HEK293 (cell line): Measurements from ENCODE around the gene CYP27B1.

Experiments used
- CTCF ChIA-PET: fragments of 350-600 bp; formaldehyde crosslinking; extraction: SDS; loops from one replicate; lab custom pipeline; 2021; ENCODE audit warnings: antibody characterized with exemption; lab: Yijun Ruan, JAX
- POLR2A ChIA-PET: fragments of 300-600 bp; formaldehyde crosslinking; extraction: SDS; loops from one replicate; lab custom pipeline; 2020; ENCODE audit warnings: antibody characterized with exemption, inconsistent platforms; lab: Yijun Ruan, JAX
- H3K27ac ChIP-seq: fragments of 200-500 bp; sonication (Bioruptor generic); 2 replicates; pipeline ENCODE4 v1.5.1; 2014; ENCODE audit warnings: low read depth, low read length, control low read depth, inconsistent platforms; ENCODE audit errors: extremely low read depth
- H3K36me3 ChIP-seq, 2 experiments: fragments of 200-500 bp in 1 of 2; sonication (Bioruptor generic) in 1 of 2; 1 replicate in 1 of 2; 2 replicates in 1 of 2; pipeline ENCODE4 v1.5.1; 2014 to 2017; ENCODE audit warnings: inconsistent platforms in 2 of 2, low read length in 2 of 2; ENCODE audit not compliant: control insufficient read depth in 2 of 2, insufficient read depth in 1 of 2
- H3K4me1 ChIP-seq: fragments of 200-500 bp; sonication (Bioruptor generic); 2 replicates; pipeline ENCODE4 v1.5.1; 2014; ENCODE audit warnings: mild to moderate bottlenecking, low read length, inconsistent platforms; ENCODE audit not compliant: control insufficient read depth, insufficient read depth
- H3K4me3 ChIP-seq: 2 replicates; pipeline ENCODE4 v1.5.1; 2011; ENCODE audit warnings: low read depth, mild to moderate bottlenecking, control low read depth, low read length, moderate library complexity
- H3K9me3 ChIP-seq: fragments of 200-500 bp; sonication (Bioruptor generic); 2 replicates; pipeline ENCODE4 v1.5.1; 2014; ENCODE audit warnings: low read depth, low read length, inconsistent platforms; ENCODE audit not compliant: control insufficient read depth, insufficient read depth
- IKZF3 ChIP-seq: fragments of 450-650 bp; IDR thresholded peaks from 2 replicates; pipeline ENCODE4 v1.5.0; 2018; ENCODE audit warnings: missing biosample characterization, mild to moderate bottlenecking, missing genetic modification characterization, moderate library complexity
- KLF9 ChIP-seq: fragments of 450-650 bp; formaldehyde crosslinking; IDR thresholded peaks from 2 replicates; pipeline ENCODE4 v1.5.1; 2016; ENCODE audit warnings: missing biosample characterization, missing genetic modification characterization, low read depth
- PBX3 ChIP-seq: sonication (generic); formaldehyde crosslinking; IDR thresholded peaks from 2 replicates; pipeline ENCODE4 v1.8.1; 2022; ENCODE audit warnings: mild to moderate bottlenecking, moderate library complexity, missing genetic modification reagents
- PRDM10 ChIP-seq: fragments of 450-650 bp; formaldehyde crosslinking; IDR thresholded peaks from 2 replicates; pipeline ENCODE4 v1.5.1; 2016; ENCODE audit warnings: missing biosample characterization, missing genetic modification characterization
- ZBTB10 ChIP-seq: fragments of 450-650 bp; formaldehyde crosslinking; IDR thresholded peaks from 2 replicates; pipeline ENCODE4 v1.5.1; 2016; ENCODE audit warnings: missing biosample characterization, missing genetic modification characterization
- ZBTB11 ChIP-seq: fragments of 450-650 bp; formaldehyde crosslinking; conservative IDR thresholded peaks from 2 replicates; pipeline ENCODE4 v1.5.1; 2016; ENCODE audit warnings: low read depth, missing biosample characterization, missing genetic modification characterization
- ZNF148 ChIP-seq: fragments of 450-650 bp; formaldehyde crosslinking; IDR thresholded peaks from 2 replicates; pipeline ENCODE4 v1.5.0; 2017; ENCODE audit warnings: missing biosample characterization, missing genetic modification characterization, borderline replicate concordance
- ZNF335 ChIP-seq: fragments of 450-650 bp; formaldehyde crosslinking; conservative IDR thresholded peaks from 2 replicates; pipeline ENCODE4 v1.5.1; 2016; ENCODE audit warnings: missing biosample characterization, missing genetic modification characterization
- ZNF433 ChIP-seq: fragments of 450-650 bp; formaldehyde crosslinking; IDR thresholded peaks from 2 replicates; pipeline ENCODE4 v1.5.1; 2016; ENCODE audit warnings: missing biosample characterization, missing genetic modification characterization, low read depth
- ZNF558 ChIP-seq: fragments of 450-650 bp; formaldehyde crosslinking; IDR thresholded peaks from 2 replicates; pipeline ENCODE4 v1.5.1; 2016; ENCODE audit warnings: missing biosample characterization, missing genetic modification characterization
- ZNF660 ChIP-seq: fragments of 450-650 bp; IDR thresholded peaks from 2 replicates; pipeline ENCODE4 v1.5.1; 2018; ENCODE audit warnings: missing biosample characterization, mild to moderate bottlenecking, missing genetic modification characterization
- ZNF76 ChIP-seq: fragments of 450-650 bp; formaldehyde crosslinking; IDR thresholded peaks from 2 replicates; pipeline ENCODE4; 2016; ENCODE audit warnings: low read depth, missing biosample characterization, missing genetic modification characterization, borderline replicate concordance
- ZNF785 ChIP-seq: fragments of 450-650 bp; formaldehyde crosslinking; IDR thresholded peaks from 2 replicates; pipeline ENCODE4 v1.5.1; 2016; ENCODE audit warnings: missing biosample characterization, missing genetic modification characterization
- ZSCAN30 ChIP-seq: fragments of 450-650 bp; IDR thresholded peaks from 2 replicates; pipeline ENCODE4 v1.5.1; 2018; ENCODE audit warnings: missing biosample characterization, mild to moderate bottlenecking, missing genetic modification characterization, moderate library complexity
- TF ChIP-seq, protein P1 (sequence below): fragments of 450-650 bp; formaldehyde crosslinking; IDR thresholded peaks from 2 replicates; pipeline ENCODE4 v1.5.1; 2017; ENCODE audit warnings: missing biosample characterization, missing genetic modification characterization
- TF ChIP-seq, protein P2 (sequence below): fragments of 450-650 bp; formaldehyde crosslinking; IDR thresholded peaks from 2 replicates; pipeline ENCODE4 v1.5.1; 2016; ENCODE audit warnings: missing biosample characterization, missing genetic modification characterization, borderline replicate concordance

CYP27B1 gene

GRCh38 chr12:57738661-57739237 lies 28.1 kb downstream of the CYP27B1 start, which contains the start of gene AGAP2:
AGAP2 (minus strand) TSS chr12:57738742; CDS start chr12:57738246, 496 bp downstream.
- ChIA-PET CTCF (interaction anchor here (0.6 to 4.8 kb wide), 4 partner anchors 14 to 284 kb away, joined by 3 to 55 read pairs (median 19); no protein-coding TSS in a partner anchor), POLR2A (no interaction called here)
- no peaks in the 10 kb centered on the region for H3K9me3 ChIP-seq
- no peak within 1 kb of the TSS; the same call in 1 of the 2 replicates for H3K27ac ChIP-seq
- H3K4me1 ChIP-seq: peaks cover 6% of the 10 kb centered on the region; the same call in 1 of the 2 replicates
- H3K4me3 ChIP-seq: peak within 1 kb of the TSS; percentile 37
- H3K36me3 ChIP-seq: no peaks in the 10 kb centered on the region
- TF ChIP-seq IKZF3 (no peak), PBX3 (CRISPR knock-in tag) (no peak), ZNF558 (tag by site-specific recombination) (peak; percentile 37; the same call in 1 of the 2 replicates), ZSCAN30 (peak; percentile 56; the same call in 1 of the 2 replicates), ZNF335 (tag by site-specific recombination) (peak; percentile 64), ZNF785 (tag by site-specific recombination) (no peak), ZNF660 (tag by site-specific recombination) (peak; percentile 78), ZNF433 (tag by site-specific recombination) (no peak), ZBTB11 (tag by site-specific recombination) (peak; percentile 54), PRDM10 (tag by site-specific recombination) (peak; percentile 83), KLF9 (tag by site-specific recombination) (peak; percentile 48), ZNF76 (peak; percentile 56; the same call in 1 of the 2 replicates), ZBTB10 (tag by site-specific recombination) (peak; percentile 51), ZNF148 (0 out of 2 replicates have a peak, but pooled peaks have one; percentile 53)
- TF ChIP-seq, protein P1, sequence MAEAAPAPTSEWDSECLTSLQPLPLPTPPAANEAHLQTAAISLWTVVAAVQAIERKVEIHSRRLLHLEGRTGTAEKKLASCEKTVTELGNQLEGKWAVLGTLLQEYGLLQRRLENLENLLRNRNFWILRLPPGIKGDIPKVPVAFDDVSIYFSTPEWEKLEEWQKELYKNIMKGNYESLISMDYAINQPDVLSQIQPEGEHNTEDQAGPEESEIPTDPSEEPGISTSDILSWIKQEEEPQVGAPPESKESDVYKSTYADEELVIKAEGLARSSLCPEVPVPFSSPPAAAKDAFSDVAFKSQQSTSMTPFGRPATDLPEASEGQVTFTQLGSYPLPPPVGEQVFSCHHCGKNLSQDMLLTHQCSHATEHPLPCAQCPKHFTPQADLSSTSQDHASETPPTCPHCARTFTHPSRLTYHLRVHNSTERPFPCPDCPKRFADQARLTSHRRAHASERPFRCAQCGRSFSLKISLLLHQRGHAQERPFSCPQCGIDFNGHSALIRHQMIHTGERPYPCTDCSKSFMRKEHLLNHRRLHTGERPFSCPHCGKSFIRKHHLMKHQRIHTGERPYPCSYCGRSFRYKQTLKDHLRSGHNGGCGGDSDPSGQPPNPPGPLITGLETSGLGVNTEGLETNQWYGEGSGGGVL (tag by site-specific recombination): peak; percentile 83
- TF ChIP-seq, protein P2, sequence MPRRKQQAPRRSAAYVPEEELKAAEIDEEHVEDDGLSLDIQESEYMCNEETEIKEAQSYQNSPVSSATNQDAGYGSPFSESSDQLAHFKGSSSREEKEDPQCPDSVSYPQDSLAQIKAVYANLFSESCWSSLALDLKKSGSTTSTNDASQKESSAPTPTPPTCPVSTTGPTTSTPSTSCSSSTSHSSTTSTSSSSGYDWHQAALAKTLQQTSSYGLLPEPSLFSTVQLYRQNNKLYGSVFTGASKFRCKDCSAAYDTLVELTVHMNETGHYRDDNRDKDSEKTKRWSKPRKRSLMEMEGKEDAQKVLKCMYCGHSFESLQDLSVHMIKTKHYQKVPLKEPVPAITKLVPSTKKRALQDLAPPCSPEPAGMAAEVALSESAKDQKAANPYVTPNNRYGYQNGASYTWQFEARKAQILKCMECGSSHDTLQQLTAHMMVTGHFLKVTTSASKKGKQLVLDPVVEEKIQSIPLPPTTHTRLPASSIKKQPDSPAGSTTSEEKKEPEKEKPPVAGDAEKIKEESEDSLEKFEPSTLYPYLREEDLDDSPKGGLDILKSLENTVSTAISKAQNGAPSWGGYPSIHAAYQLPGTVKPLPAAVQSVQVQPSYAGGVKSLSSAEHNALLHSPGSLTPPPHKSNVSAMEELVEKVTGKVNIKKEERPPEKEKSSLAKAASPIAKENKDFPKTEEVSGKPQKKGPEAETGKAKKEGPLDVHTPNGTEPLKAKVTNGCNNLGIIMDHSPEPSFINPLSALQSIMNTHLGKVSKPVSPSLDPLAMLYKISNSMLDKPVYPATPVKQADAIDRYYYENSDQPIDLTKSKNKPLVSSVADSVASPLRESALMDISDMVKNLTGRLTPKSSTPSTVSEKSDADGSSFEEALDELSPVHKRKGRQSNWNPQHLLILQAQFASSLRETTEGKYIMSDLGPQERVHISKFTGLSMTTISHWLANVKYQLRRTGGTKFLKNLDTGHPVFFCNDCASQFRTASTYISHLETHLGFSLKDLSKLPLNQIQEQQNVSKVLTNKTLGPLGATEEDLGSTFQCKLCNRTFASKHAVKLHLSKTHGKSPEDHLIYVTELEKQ (tag by site-specific recombination): peak; percentile 25; the same call in 1 of the 2 replicates
